ENCODE results near the gene CCDC89.

- TF ChIP-seq POLR2AphosphoS2 (IDR thresholded peaks at IDR 0.05; ENCODE audit: low read depth, low read length) (no peak), GABPA (IDR thresholded peaks at IDR 0.05; ENCODE audit: low read depth) (no peak), MXI1 (IDR thresholded peaks at IDR 0.05; ENCODE audit: low read depth, low read length) (no peak), TARDBP (IDR thresholded peaks at IDR 0.05; ENCODE audit: borderline replicate concordance) (no peak), EZH2 (IDR thresholded peaks at IDR 0.05; ENCODE audit: borderline replicate concordance, control insufficient read depth, low read depth, low read length) (no peak), CREB1 (IDR thresholded peaks at IDR 0.05; ENCODE audit: low read depth) (no peak), CTCF (IDR thresholded peaks at IDR 0.05 in 2 of 3, conservative IDR thresholded peaks at IDR 0.05 in 1 of 3; ENCODE audit: control insufficient read depth in 2 of 3, extremely low read depth in 1 of 3, insufficient read depth in 1 of 3, low read depth in 3 of 3, low read length in 3 of 3) (no peak), POLR2A (IDR thresholded peaks at IDR 0.05; ENCODE audit: low read depth, low read length) (no peak), SMC3 (IDR thresholded peaks at IDR 0.05; ENCODE audit: borderline replicate concordance, low read length) (no peak), FOS (IDR thresholded peaks at IDR 0.05; ENCODE audit: borderline replicate concordance, extremely low read depth, insufficient read length) (no peak), NR2F1 (conservative IDR thresholded peaks at IDR 0.05) (no peak), ATF2 (IDR thresholded peaks at IDR 0.05; ENCODE audit: low read length) (no peak), ATF3 (IDR thresholded peaks at IDR 0.05; ENCODE audit: borderline replicate concordance, extremely low read depth, low read depth, low read length) (no peak), TCF12 (IDR thresholded peaks at IDR 0.05; ENCODE audit: low read depth, low read length) (no peak)
Measured at GRCh38 chr11:85651118-85651517, 34.9 kb downstream of the CCDC89 start.

Data from GM12878 (cell line).